UCSD-AML1 (cell line): Measurements from ENCODE around the gene TFF2.

Source experiments
- DNase-seq: peaks from one replicate; lab custom pipeline; 2025; ENCODE audit not compliant: unreplicated experiment; lab: John Stamatoyannopoulos, UW

TFF2 gene, protein sequence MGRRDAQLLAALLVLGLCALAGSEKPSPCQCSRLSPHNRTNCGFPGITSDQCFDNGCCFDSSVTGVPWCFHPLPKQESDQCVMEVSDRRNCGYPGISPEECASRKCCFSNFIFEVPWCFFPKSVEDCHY

DNA sequence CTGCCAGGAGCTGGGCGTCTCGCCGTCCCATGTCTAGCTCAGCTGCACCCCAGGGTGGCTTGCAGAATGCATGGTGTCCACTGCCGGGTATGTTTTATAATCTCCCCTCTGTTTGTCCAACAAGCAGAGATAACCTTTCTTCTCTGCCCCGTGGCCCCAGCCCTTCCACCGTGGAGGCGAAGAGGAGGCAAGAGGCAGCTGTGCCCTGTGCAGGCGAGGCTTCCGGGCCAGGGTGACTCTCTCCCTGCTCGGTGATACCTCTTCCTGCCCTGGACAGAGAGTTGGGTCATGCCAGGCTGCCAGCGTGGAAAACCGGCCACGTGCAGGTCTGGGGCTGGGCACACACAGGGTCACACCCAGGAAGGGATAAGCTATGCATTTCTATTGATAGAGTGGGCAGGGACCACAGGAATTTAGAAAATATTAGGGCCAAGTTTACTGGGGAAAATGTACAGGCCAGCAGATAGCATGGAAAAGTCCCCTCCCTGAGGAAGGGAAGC, at the start of gene TFF2:
Gene TFF2, minus strand, starts transcription at position 68 of the 500 bp plus-strand sequence. Its CDS starts 37 bp downstream, at position 31.
- DNase-seq = no peak

DNA sequence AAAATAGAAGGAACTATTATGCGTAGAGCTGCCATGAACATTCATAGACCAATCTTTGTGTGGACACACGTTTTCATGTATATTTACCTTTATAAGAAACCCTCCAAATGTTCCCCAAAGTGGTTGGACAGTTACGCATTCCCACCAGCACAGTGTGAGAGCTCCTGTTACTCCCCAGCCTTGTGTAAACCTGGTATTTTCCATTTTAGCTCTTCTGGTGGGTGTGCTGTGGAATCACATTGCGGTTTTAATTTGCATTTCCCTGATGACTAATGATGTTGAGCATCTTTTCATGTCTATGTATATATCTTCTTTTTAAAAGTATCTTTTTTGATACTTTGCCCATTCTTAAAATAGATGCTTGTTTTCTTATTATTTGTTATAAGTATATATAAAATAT, 49.7 kb upstream of the TFF2 start:
- no peak for DNase-seq

DNA sequence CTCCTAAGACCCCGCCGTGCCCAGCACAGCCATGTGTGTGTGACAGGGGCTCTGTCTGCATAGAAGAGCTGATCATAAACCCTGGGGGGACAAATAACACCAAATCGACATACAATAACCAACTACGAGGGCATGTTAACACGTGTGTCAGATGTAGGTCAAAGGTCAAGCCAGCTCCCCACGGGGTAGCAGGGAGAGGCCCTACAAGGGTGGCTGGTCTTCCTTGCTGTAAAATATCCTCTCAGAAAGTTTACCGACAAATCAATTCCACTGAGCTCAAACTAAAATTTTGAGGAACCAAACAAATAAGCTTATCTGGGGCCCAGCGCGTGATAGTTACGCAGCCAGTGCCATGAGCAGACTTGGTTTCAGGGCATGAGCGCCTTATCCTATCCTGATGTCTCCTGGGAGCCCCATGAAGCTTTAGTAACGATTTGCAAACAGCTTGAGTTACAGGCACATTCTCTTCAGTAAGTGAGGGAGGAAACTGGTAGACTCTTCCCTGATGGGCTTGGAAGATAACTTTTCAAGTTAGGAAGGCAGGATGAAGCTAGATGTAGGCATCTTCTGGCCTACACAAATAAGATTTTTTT, 47.7 kb upstream of the TFF2 start:
- no peak for DNase-seq

DNA sequence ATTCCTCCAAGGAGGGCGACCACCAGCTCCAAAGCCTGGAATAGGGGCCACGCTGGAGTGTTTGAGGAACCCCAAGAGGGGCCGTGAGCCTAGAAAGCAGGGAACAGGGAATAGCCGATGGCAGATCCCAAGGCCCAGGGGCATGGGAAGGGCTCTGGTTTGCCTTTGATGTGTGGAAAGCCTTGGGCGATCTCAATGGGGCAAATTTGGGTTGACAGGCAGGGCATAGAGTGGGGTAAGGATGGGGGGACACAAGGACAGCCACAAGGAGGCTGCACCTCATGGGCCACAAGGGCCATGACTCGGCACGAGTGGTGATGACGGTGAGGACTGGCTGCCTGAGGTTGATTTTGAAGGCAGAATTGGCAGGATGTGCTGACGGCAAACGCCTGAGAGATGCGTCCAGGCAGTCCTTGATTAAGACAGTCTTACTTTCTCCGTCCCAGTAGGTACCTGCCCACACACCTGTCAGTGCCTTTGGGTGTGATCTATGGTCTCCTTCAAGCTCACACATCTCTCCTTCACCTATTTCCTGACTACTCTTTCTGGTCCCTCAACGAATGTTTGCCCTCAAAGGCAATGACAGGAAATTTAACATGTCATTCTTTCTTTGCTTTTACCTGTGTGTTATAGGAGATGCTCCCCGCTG, 47.1 kb upstream of the TFF2 start:
- no peak for DNase-seq

DNA sequence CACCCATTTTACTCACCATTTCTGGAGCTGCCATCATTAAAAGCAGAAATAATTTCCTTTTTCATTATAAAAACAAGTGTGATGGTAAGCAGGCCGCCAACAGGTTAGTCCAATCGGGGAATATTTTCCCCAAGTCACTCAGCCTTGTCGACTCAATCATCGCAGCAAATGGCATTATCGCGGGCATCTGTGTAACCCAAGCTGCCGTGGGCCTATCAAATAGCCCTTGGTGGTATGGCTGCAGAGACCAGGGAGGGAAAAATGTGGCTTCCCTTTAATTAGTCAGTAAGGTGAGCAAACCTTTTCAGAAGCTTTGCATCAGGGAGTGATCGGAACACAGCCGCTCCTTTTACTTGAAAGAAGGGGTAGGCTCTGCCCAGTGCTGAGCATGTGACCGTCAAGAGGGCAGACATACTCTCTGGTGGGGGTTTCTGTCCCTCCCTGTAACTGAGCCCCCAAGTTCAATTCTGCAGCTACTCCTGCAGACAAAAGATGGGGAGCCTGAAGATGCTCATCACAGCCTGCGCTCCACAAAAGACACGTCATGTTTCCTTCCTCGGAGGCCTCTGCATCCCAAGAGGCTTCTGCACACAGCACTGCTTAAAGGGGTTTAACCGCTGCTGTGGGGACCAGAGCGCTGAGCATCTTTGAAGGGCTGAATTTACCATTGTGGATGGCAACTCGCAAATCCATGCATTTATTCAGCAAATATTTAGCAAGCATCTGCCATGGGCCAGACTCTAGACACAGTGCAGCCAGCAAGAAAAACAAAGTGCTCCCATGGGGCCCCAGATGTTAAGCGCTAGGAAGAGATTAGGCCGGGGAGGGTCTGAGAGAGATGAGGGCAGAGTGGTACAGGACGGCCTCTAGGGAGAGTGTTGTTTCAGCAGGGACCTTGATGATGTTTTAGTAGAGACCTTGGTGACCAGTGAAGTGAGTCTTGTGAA, 46.3 kb upstream of the TFF2 start:
- no peak for DNase-seq

DNA sequence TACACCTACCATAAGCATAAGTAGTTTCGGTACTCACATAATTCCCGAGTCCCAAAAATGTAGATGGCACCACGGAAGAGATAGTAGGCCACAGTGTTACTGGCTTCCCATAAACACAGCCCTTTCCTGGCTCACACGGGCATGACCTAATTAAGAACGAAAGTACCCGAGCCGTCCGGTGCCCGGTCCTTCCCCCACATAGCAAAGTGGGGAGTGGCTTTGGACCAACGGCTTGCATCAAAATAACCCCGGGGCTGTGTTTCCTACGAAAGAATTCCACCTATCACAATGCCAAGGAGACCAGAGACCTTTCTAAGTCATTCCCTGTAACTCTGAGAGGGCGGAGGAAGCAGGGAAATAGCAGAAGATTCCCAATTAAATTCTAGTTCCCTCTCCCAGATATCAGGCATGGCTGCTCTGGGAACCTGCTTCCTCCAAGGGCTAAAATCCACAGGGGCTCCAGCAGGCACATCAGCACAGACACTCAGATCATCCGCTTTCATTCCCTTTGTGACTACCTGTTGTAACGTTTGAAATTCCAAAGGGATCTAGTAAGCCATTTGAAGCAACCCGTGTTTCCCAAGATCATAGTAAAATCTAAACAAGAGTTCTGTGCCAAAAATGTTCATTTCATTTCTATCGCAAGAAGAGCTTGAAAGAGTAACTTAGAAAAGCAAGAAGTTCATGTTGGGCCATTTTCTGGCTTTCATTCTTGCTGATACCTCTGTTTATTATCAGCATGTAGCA, 45.3 kb upstream of the TFF2 start, which contains the start of gene TMPRSS3:
Gene TMPRSS3, minus strand, starts transcription at position 148 of the 747 bp plus-strand sequence. CDS start 635 bp downstream, outside the sequence.
- DNase-seq = no peak

DNA sequence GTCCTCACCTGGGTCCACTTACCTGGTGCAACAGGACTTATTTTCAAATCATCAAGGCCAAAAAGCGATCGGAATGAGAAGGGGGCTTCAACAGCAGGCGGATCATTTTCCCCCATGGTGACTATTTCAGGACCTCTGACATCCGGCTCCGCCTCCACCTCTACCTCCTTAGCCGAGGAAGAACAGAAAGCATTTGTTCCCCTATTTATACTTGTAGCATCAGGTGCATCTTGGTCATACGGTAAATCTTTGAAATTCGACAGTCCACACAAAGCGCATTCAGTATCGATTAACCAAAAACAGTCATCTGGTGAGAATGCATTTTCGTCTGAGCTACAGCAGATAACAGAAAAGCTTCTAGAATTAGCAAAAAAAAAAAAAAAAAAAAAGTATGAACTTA, 44.5 kb upstream of the TFF2 start:
- DNase-seq = no peak

DNA sequence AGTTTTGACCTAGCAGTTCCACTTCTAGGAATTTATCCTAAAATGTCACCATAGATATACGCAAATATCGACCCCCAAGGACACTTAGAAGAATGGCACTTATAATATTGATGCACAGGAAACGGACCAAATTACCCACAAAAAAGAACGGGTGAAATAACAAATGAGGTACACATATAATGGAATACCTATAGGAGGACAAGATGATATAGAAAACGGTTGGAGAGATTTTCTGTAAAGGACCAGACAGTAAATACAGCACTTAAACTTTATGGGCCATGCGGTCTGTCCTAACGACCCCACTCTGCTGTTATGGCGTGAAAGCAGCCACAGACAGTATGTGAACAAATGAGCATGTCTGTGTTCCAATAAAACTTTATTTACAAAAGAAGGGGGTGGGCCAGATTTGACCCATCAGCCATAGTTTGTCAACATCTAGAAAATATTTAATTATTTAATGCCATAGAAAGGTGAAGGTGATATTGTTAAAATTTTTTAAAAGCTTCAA, 42.7 kb upstream of the TFF2 start:
- no peak for DNase-seq

DNA sequence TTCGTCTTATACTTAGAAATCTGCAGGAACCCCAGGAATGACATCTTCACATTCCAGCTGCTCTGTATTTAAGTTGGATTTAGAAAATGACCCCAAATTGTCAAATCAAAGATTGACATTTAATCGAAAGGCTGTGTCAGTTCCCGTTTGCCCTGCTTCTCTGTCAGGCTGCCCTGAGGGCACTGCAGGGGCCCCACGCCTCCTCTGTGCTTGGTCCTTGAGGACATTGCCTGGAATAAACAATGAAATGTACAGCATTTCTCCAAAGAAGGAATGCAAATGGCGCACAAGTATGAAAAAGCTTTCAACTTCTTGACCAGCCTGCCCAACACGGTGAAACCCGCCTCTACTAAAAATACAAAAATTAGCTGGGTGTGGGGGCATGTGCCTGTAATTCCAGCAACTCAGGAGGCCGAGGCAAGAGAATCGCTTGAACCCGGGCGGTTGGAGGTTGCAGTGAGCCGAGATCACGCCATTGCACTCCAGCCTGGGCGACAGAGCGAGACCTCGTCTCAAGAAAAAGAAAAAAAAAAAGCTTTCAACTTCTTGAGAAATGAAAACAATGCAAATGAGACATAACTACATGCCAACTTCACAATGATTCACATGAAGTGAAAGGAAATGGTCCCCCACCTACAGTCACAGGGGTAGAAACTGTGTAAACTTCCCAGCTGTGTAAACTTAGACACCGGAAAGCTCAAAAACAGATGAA, 42.1 kb upstream of the TFF2 start:
- DNase-seq = no peak

DNA sequence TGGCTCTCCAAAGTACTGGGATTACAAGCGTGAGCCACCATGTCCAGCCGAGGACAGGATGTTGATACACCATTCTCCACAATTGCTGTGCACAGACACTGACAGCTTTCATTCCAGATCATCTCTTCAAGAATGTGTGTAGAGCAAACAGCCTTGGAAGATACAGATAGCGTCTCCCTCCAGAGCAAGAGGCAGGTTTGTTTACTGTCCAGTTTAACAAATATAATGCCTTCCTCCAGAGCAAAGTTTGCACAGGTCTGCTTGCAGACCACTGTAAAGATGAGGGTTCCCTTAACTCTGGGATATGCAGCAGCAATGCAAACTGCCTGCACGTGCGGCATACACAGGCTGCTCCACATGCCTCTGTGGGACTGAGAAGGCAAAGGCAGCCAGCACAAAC, 40.5 kb upstream of the TFF2 start:
- no peak for DNase-seq

DNA sequence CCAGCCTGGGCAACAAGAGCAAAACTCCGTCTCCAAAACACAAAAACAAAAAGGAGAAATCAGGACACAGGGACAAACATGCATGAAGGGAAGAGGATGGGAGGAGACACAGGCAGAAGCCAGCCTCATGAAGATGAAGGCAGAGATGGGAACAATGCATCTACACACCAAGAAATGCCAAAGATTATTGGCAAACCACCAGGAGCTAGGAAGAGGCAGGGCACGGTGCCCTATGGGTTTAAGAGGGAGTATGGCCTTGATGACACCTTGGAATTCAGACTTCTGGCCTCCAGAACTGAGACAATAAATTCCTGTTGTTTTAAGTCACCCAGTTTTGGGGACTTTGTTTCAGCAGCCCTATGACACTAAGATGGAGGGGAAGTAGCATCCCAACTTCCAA, 39.9 kb upstream of the TFF2 start:
- DNase-seq = no peak

DNA sequence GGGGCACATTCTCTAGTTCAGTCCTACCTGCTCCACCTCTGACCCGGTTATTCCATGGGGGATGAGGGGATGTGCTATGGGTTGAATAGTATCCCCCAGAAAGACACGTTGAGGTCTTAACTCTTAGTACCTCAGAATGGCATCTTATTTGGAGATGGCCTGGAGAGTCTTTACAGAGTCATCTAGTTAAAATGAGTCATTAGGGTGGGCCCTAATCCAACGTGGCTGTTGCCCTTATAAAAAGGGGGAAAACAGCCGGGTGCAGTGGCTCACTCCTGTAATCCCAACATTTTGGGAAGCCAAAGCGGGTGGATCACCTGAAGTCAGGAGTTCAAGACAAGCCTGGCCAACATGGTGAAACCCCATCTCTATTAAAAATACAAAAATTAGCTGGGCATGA, 39.4 kb upstream of the TFF2 start:
- DNase-seq = no peak

DNA sequence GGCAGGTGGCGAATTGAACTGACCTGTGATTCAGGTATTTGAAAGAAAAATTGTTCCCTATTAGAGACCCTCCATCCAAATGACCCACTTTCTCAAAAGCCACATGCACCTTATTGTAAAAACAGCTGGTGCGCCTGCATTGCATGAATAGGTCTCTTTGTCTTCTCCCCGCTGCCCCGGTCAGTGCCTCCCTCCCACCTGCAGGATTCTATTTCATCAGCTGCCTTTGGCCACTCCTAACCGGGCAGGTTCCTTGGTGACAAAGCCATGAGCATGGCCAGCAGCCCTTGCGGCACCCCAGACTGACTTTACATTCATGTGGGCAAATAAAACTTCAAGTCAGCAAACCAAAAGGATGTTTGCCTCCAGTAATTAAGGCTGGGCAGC, 38.6 kb upstream of the TFF2 start:
- no peak for DNase-seq

DNA sequence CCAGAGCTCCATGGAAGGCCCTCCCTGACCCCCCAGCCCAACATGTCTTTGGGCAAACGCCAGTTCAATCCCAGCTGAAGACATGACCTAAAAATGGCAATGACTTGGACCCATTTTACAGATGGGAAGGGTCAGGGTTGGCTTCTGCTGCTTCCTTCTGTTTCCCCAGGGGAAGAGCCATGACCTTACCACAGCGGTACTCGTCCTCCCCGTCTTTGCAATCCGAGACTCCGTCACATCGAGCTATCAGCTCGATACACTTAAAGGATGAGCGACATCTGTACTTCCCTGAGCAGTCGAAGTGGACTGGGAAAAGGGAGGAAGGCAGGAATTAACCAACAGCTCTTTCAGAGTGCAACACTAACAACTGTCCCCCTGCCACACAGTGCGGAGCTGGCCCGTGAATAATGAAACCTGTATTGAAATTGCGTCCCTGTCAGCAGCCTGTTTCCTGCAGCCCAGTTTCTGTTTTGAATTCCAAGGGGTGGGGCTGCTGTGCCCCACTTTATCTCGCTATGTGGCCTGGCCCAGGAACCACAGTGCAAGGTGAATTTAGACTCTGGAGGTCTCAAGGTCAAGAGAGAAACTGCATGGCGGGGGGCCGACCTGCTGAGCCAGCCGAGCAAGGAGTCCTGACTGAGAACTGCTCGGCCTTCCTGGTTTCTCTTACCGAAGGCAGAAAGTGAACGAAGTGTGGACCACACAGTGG, 38.1 kb upstream of the TFF2 start:
- DNase-seq = no peak

DNA sequence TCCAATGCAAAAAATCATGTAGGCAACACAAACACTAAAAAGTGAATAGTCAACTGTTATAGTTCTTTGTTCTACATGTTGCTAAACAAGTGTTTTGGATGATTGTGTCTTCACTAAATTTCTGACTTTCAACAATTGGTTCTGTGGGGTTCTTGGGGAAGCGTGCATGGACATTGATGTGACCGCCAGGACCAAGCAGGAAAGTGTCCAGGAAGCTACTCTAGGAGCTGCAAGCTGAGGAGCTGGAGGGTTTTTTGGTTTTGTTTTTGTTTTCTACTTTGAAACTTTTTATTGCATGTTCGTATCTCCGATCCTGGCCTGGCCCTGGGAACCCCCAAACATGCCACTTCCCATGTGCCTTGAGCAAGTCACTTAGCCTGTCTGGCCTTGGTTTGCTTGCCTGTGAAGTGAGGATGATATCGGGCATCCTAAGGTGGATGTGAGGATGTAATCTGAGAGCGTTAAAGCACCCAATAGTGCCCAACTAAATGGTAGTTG, 37.1 kb upstream of the TFF2 start:
- no peak for DNase-seq

DNA sequence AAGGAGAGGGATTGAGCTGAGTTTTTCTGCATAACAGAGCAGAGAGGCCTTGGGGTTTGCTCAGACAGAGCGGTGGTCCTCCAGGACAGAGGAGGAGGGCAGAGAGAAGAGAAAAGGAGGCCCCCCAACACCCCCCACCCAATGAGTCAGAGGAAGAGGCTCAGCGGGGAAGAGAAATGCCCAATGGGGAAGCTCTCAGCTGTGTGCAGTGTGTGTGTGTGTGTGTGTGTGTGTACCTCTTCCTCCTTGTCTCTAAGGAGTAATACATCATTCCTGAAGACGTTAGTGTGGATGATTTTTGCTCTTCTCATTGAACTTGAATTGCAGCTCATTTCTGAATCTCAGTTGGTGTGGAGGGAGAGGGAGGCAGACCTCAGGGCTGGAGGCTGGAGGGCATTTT, 36.4 kb upstream of the TFF2 start:
- DNase-seq = peak; percentile 41

DNA sequence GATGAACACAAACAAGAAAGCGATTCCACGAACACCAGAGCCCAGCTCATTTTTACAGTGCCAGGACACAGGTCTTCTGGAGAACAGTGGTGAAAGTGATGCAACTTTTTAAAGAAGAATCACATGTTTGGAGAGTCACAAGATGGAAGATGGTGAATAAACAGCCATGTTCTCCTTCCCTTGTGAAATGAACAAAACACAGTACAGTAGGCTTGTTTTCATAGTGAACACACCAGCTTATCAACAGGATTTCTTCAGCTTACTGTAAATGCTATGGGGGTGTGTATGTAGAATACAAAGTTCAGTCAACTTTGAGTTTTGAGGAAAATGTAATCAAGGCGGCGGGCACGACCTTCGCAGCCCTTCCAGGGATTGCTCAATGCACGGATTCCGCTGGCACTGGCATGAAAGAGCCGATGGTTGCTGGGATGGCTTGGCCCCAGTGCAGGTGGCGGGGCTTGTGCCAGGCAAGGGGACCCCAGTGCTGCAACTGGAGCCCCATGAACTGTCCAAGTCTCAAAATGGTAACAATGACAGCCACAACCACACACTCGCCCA, 35.3 kb upstream of the TFF2 start:
- no peak for DNase-seq

DNA sequence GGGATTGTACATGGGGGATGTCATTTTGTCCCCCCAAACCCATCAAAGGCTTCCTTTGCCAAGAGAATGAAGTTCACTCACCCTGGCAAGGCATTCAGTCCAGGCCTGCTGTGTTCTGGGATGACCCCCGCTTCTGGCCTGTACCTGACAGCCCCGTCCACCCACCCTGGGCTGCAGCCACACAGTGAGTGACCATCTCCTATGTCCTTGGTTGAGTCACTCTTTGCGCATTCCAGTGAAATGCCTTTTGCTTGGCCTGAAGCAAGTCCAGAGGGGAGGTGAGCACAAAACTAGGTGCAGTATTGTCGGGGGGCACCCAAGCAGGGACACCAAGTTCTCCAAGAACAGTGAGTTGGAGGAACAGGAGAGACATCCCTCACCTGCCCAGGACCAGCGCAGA, 34.8 kb upstream of the TFF2 start:
- DNase-seq = no peak

DNA sequence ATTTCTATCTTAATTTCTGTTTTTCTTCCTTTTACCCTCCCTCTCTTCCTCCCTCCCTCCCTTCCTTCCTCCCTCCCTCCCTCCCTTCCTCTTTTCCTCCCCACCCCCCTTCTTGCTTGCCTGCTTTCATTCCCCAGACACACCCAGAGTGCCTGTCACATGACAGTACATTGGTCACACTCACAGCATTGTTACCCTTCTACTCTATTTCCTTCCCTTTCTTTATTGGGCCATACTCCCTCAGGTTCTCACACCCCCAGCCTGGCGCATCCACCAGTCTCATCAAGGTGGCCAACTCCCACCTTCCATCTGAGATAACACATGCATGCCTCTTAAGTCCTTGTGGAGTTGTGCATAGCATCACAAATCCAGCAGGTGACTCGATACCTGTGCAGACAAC, 34.2 kb upstream of the TFF2 start:
- DNase-seq = no peak
